Bone marrow (tissue), 2 donors: ENCODE measurements around the gene TRIM14.
"Not testable (repeated sequence)": the region's sequence is repeated elsewhere in the genome, so short reads cannot be mapped to it uniquely, and the experiment has no call there.

ENCODE experiments used
- DNase-seq, 2 donors: peaks; one replicate each; lab custom pipeline; 2025; lab: John Stamatoyannopoulos, UW

TRIM14 gene

DNA sequence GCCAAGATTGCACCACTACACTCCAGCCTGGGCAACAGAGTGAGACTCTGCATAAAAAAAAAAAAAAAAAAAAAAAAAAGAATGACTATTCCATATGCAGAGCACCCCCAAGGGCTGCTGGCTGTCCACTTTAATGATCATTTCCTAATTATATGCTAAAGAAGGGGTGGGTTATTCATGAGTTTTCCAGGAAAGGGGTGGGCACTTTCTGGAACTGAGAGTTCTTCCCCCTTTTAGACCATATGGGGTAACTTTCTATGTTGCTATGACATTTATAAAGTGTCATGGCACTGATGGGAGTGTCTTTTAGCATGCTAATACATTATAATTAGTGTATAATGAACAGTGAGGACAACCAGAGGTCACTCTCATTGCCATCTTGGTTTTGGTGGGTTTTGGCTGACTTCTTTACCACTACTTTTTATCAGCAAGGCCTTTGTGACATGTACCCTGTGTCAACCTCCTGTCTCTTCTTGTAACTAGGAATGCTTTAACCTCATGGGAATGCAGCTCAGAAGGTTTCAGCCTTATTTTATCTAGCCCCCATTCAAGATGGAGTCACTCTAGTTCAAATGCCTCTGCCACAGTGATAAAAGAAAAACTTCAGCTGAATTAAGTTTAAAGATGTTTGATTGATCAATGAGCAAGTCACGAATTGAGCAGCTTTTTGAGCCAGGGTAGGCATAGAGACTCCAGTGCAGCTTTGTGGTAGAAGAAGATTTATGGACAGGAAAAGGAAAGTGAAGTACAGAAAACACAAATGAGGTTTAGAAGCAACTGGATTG is 69.5 kb downstream of the TRIM14 start:
- peak in 1 of 2 donors; percentile 81 for DNase-seq

DNA sequence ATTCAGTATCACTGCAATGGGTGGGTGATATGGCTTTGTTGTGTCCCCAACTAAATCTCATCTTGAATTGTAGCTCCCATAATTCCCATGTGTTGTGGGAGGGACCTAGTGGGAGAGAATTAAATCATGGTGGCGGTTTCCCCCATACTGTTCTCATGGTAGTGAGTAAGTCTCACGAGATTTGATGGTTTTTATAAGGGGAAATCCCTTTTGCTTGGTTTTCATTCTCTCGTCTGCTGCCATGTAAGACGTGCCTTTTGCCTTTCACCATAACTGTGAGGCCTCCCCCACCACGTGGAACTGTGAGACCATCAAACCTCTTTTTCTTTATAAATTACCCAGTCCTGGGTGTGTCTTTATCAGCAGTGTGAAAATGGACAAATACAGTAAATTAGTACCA is 72.0 kb downstream of the TRIM14 start:
- no peak for DNase-seq

DNA sequence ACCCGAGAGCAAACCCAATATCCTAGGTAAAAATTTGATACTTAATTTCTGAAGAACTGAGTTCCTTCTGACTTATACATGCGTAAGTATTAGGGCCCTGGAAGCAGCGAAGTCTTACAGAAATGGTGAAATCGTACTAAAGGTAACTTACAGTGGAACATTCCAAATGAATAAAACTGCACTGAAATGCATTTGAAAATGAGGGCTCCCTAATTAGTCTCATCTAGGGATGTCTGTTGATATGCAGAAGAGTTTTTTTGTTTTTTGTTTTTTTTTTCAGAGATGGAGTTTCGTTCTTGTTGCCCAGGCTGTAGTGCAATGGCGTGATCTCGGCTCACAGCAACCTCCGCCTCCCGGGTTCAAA is 72.9 kb downstream of the TRIM14 start:
- DNase-seq, result no peak

DNA sequence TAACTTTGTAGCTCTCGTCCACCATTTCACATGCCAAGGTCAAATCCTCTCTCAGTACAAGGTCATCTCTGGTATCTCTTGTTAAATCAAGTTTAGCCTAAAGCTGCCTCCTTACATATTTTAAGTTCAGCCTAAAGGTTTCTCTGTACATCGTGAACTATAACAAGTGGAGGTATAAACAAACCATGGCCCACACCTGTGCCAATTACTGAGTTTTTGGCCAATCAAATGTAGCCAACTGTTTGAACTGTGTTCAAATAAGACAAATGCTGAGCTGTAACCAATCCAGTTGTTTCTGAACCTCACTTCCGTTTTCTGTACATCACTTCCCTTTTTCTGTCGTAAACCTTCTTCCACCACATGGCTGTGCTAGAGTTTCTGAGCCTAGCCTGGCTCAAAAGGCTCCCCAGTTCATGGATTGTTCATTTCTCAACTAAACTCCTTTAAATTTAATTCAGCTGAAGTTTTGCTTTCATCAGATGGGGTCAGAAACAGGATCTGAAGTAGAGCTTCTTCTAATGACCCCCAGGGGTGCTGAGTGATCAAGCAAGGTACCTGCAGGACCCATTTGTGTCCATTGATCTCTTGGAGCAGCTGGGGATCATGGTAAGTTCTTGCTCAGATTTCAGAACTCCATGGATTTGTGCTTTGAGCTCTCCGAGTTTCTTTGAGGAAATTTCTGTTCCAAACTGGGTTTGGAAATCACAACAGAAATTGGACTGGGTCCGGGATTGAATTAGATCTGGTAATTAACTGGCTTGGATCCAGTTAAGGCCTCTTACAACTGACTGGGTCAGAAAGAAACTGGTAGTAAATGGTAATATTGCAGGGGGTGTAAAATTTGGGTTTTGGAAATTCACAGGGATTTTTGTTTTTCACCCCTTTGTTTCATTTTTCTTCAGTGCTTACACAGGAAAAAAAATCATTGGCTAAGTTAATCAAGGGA is 73.5 kb downstream of the TRIM14 start:
- peak in 1 of 2 donors; percentile 89 for DNase-seq

DNA sequence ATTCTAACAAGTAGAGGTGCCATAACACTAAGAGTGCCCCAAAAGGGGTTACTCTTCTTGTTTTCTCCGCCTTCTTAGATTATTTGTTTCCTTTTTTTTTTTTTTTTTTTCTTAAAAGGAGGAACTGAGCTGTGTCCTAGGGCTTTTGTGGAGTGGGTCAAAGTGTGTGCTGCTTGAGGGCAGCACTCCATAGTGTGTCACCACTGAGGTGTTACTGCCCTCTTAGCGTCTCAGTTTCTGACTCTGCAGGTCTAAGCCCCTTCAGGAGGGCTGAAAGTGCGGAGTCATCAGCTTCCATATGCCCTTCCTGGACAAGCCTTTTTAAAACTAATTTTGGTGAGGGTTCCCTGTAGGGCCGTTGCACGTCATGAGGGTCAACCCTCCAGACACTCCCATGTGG is 75.1 kb downstream of the TRIM14 start:
- DNase-seq, result no peak

DNA sequence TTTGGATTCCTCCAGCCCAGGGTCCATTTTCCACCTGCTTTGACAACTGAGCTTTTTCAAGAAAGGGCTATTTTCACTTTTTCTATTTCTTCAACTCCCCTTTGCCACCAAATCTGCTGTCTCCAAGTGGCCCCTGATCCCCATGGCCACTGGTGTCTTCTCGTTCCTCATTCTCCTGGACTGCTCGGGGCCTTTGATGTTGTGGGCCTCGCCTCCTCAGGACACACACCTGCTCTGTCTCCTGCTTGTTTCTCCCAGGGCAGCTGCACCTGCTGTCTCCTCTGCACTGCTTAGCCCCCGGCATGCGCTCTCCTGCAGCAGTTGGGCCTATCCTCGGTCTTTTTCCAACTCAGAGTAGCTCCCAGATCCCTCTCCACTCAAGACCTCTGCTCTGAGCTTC is 78.8 kb downstream of the TRIM14 start:
- no peak for DNase-seq

DNA sequence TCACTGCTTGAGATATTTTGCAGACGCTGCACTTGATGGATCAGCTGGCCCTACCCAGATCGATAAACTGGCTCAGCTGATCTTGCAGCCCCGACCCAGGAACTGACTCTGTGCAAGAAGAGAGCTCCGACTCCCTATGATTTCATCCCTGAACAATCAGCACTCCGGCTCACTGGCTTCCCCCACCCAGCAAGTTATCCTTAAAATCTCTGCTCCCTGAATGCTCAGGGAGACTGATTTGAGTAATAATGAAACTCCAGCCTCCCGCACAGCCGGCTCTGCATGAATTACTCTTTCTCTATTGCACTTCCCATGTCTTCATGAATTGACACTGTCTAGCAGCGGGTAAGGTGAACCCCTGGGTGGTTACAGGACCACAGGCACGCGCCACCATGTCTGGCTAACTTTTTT is 79.4 kb downstream of the TRIM14 start:
- DNase-seq, result no peak

DNA sequence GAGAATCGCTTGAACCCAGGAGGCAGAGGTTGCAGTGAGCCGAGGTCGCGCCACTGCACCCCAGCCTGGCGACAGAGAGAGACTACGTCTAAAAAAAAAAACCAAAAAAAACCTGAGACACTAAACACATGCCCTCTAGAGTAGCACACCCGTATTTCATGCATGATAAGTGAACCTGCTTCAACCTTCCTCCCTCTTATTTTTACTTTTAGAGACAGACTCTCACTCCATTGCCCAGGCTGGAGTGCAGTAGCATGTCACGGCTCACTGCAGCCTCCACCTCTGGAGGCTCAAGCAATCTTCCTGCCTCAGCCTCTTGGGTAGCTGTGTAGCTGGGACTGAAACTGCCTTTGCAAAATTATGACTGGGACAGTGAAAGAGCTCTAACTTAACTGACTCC is 80.1 kb downstream of the TRIM14 start:
- no peak for DNase-seq

DNA sequence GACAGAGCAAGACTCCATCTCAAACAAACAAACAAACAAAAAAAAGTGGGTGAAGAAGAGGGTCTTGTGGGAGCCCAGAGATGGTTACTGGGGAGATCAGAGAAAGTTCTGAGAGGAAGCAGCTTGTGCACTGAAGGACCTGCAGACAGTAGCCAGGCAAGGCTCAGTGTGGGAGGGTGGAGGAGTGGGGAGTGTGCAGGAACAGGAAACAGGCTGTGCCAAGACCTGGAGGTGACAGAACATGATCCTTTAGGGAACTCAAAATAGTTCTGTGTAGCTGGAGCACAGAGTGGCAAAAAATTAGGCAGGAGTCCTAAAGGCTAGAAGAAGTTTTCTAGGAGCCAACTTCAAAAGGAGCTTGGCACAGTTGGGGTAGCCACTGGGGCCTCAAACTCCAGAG is 81.7 kb downstream of the TRIM14 start:
- DNase-seq, result peak in 1 of 2 donors; percentile 92

DNA sequence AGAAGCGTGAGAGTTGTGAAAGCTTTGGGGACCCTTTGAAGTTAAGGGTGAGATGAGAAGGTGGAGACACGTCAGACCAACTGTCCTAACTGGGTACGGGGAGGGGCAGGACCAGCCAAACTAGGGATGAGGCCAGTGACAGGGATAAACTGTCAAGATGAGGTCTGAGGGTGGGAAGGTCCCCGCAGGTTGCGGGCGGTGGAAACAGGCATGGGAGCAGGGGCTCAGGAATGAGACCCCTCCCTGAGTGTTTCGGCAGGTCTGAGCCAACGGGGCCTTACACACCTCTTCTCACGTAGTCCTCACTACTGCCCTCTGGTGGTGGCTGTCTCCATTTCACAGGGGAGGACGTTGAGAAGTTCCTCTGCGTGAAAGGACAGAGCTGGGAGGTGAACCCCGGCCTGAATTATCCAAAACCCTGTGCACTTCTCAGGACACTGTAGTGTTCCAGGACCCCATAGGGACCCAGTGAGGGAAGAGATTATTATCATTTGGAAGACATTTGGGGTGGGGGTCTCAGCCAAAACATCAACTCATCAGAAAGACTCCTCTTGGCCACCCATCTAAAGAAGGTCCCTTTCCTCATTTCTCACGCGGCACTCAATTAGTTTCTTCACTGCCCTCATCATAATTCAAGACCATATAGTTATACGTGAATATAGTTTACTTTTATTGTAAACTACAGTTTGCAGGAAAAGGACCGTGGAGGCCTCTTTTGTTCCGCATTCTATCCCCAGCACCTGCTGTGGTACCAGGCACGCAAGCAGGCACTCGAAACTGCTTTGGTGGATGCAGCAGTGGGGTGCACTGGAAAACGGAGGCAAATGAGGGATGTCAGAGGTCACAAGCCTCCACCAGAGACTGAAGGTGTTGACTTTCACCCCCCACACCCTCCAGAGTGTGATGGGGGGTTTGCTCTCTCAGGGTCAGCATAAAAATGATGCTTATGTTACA is 84.2 kb downstream of the TRIM14 start:
- DNase-seq, result peak; percentile 43 to 63

DNA sequence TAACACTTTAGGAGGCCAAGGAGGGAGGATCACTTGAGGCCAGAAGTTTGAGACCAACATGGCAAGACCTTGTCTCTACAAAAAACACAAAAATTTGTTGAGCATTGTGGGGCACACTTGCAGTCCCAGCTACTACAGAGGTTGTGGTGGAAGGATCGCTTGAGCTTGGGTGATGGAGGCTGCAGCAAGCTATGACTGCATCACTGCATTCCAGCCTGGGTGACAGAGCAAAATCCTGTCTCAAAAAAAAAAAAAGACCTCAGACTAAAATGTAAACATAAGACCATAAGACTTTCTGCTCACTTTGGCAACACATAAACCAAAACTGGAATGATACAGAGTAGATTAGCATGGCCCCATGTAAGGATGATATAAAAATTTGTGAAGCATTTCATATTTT is 87.1 kb downstream of the TRIM14 start:
- no peak for DNase-seq

DNA sequence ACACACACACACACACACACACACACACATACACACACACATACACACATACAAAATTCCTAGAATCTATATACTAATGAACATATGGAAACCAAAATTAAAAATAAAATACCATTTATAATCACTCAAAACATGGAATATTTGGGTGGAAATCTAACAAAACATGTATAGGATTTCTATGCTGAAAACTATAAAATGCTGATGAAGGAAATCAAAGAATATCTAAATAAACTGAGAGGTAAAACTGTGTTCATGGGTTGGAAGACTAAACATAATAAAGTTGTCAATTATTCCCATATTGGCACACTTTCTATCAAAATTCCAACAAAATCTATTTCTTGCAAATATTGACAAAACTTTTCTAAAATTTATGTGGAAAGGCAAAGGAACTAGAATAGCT is 87.9 kb downstream of the TRIM14 start:
- DNase-seq, result no peak

DNA sequence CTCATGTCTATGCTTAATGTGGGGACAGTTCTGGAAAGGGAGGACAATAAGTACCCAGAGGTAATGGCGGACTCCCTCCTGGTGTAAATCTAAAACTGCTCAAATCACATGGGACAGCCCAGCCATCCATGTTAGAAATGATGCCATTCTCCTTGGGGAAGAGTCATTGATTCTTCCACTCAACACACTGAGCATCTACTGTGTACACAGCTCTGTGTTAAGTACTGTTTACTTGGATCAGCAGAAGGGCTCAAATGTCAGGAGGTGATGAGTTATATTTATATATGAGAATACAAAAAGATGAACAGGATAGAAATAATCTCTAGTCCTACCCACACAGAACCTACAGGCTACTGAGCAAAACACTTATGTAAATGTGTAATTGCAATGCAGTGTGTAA is 94.3 kb downstream of the TRIM14 start:
- DNase-seq, result no peak

DNA sequence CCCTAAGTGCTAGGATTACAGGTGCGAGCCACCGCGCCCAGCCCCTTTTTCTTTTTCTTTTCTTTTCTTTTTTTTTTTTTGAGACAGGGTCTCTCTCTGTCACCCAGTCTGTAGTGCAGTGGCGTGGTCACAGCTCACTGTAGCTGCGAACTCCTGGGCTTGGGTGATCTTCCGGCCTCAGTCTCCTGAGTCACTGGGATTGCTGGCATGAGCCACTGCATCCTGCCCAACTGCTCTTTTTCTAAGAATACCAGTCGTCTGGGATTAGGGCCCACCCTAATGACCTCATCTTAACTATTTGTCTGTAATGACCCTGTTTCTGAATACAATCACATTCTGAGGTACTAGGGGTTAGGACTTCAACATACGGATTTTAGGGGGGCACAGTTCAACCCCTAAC is 96.6 kb downstream of the TRIM14 start:
- no peak for DNase-seq

DNA sequence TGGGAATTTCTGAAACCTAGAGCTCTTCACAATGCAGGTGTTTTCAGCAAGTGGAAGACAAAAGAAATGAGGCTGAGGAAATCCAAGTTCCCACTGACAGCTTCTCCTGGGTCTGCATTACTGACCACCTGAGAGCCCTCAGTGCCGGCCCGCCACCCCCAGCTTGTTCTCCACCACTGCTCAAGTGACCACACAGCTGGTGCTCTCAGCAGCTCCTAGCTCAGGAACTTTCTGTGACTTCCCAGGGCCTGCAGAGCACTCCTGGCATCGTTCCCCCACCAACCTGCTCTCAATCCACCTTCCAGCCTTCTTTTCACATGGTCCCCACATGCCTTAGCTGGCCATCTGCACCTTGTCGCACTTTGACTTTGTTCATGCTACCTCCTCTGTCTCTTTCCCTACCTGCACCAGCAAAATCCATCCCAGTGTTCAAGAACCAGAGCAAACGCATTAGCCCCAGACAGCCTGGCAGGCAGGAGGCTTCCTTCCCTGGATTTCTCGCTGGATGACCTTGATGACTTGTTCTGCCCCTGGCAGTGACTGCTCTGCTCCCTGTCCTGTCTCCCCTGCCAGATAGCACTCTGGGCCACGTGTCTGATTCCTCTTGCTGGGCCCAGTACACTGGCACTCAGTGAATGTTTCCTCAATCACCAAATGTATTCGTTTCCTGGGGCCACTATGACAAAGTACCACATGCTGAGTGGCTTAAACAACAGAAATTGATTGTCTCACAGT is 97.5 kb downstream of the TRIM14 start:
- DNase-seq, result no peak

DNA sequence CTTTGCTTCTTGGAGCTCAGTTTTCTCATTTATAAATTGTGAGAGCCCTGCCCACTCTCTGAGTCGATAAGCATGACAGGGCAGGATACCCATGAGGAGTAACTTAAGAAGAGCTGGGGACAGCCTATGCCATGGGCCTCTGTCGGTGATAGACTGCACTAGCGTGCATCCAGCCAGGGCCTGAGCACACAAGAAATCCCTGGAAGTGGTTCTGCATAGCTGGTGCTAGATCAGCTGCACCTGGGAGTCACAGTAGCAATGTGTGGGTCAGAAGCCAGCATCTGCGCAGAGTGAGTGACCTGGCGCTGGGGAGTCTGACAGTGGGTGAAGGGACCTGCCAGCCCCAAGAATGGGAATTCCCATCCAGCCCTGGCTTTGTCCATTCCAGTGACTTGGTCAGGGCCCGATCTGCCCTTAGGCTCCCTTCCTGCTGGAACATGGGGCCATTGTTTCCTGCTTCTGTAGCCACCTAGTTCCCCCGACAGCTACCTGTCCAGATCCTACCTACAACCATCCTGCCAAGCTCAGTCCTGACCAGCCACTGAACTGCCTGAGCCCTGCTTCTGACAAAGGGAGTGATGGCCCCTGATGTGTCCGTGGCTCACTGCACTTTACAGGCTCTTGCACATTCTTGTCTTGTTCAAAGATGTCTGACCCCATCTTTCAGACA is 98.4 kb downstream of the TRIM14 start:
- no peak for DNase-seq

DNA sequence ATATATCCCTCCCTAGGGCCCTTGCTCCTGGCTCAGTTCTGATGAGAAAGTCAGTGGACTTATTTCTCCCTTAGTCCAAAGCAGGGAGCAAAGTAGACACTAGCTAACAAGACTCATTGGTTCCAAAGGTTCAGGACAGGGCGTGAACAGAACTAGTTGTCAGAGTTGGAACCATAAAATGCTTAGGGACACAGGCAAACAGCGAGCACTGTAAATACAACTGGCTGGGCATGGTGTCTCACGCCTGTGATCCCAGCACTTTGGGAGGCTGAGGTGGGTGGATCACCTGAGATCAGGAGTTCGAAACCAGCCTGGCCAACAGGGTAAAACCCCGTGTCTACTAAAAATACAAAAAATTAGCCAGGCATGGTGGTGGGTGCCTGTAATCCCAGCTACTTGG is 99.2 kb downstream of the TRIM14 start:
- DNase-seq, result not testable (repeated sequence)
